Measurements from ENCODE around the gene C21orf91.
"Not testable (repeated sequence)": the region's sequence is repeated elsewhere in the genome, so short reads cannot be mapped to it uniquely, and the experiment has no call there.

C21orf91 gene

DNA sequence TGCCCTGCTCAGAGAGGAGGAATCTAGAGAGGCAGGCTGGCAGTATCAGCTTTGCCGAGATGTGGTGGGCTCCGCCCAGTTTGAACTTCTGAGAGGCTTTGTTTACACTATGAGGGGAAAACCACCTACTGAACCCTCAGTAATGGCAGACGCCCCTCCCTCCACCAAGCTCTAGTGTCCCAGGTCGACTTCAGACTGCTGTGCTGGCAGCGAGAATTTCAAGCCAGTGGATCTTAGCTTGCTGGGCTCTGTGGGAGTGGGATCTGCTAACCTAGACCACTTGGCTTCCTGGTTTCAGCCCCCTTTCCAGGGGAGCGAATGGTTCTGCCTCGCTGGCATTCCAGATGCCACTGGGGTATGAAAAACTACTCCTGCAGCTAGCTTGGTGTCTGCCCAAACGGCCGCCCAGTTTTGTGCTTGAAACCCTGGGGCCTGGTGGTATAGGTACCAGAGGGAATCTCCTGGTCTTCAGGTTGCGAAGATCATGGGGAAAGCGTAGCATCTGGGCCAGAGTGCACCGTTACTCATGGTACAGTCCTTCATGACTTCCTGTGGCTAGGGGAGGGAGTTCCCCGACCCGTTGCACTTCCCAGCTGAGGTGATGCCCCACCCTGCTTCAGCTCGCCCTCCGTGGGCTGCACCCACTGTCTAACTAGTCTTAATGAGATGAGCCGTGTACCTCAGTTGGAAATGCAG is 43.6 kb downstream of the C21orf91 start:
- DNase-seq: no peak

DNA sequence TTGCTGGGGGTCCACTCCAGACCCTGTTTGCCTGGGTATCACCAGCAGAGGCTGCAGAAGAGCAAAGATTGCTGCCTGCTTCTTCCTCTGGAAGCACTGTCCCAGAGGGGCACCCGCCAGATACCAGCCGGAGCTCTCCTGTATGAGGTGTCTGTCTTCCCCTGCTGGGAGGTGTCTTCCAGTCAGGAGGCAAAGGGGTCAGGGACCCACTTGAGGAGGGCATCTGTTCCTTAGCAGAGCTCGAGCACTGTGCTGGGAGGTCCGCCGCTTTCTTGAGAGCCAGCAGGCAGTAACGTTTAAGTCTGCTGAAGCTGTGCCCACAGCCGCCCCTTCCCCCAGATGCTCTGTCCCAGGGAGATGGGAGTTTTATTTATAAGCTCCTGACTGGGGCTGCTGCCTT is 44.1 kb downstream of the C21orf91 start:
- DNase-seq: not testable (repeated sequence)

DNA sequence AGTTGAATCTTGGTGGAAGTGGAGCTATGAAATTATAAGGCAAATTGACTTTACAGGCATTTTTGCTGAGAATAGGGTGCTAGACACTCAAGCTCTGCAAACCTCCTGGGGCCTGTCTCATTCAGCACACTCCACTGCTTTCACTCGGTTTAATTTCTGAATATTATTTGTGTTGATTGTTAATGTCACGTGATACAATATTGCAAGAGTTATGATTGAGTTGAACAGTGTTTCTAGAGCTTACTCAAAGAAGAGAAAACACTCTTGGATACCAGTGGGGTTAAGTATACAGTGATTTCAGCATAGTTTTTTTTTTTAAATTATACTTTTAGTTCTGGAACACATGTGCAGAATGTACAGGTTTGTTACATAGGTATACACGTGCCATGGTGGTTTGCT is 49.7 kb downstream of the C21orf91 start:
- DNase-seq: no peak

GRCh38 chr21:17768840-17769446 is 50.2 kb downstream of the C21orf91 start:
- no peak for DNase-seq

DNA sequence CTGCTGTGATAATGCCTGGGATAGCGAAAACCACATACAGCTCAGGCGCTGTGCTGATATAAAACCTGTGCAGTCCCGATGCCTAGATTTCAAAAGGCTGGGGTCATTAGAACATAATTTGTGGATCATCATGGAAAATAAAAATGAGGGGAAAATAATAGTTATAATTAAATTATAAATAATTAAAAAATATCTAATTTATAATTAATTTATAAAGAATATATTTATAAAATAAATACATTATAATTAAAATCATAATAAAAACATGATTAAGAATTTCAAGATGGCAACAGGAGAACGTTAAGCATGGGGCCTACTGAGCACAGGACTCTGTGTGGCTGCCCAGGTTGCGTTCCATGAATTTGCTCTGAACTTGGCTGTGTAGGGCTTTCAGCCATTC is 53.9 kb downstream of the C21orf91 start:
- DNase-seq: no peak

DNA sequence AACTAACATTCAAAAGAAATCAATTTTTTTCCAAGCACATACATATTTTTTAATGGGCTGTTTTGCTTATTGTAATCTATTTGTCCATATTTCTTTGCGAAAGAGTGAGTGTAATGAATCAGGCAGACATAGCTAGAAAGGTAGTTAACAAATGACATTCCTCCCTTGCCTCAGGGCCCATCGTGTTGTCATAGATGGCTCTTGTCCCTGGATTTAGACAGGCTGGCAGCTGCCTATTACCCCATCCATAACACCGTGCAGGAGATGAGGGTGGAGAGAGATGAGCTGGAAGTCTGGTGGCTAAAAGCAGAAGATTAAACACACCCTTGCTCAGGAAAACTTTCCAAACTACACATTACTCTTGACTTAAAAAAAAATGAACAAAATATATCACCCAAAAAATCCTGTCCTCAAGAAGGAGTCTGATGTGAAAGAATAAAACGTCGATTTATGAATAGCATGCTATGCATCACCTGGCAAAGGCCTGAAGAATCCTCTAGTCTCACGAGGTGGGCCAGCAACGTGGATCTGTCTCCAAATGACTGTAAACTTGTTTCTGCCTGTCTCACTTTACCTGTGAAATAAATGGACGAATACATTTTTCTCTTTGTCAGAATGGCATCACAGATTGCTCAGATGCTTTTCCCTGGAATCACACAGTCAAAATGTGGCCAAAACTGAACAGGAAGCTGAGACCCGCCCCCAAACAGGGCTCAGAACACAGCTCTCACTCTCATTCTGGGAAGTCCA is 55.7 kb downstream of the C21orf91 start:
- DNase-seq: no peak

DNA sequence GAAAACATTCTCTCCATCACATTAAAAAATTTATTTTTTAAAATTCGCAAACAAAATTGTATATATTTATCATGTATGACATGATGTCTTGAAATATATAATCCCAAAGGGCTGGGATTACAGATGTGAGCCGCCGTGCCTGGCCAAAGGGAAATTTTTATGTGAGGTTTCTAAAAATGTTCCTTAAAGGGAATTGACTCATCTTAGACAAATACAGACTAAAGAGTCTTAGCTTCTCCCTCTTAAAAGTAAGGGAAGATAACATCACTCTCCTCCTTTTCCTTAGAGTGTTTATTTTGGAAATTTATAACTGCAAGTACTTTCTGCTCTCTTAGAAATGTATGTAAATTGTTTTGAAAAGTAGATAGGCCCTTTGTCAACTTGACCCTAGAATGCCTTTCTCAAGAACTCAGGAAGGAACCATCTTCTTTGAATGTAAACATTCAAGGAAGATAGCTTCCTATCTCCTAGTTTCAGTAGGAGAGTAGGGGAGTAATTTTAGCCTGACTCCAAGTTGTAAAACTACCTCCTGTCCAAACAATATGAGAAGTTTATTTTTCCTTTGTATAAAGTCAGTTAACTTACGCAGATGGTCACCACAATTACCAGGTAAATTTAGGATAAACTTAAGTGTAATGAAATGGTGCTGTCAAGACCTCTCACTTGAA is 59.5 kb downstream of the C21orf91 start:
- DNase-seq: no peak

GRCh38 chr21:17758683-17759082 is 60.5 kb downstream of the C21orf91 start:
- DNase-seq: no peak

DNA sequence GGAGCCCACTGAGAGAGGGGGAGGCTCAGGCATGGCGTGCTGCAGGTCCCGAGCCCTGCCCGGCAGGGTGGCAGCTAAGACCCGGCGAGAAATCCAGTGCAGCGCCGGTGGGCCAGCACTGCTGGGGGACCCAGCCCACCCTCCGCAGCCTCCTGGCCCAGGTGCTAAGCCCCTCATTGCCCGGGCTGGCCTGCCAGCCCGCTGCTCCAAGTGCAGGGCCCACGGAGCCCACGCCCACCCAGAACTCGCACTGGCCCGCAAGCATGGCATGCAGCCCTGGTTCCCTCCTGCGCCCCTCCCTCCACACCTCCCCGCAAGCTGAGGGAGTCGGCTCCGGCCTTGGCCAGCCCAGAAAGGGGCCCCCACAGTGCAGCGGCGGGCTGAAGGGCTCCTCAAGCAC is 61.5 kb downstream of the C21orf91 start:
- no peak for DNase-seq

- DNase-seq: no peak
These were observed 65.4 kb downstream of the C21orf91 start for GRCh38 chr21:17753736-17754135.

- no peak for DNase-seq
These were observed 67.0 kb downstream of the C21orf91 start for GRCh38 chr21:17752171-17752570.

GRCh38 chr21:17746920-17747319 is 72.2 kb downstream of the C21orf91 start:
- no peak for DNase-seq

DNA sequence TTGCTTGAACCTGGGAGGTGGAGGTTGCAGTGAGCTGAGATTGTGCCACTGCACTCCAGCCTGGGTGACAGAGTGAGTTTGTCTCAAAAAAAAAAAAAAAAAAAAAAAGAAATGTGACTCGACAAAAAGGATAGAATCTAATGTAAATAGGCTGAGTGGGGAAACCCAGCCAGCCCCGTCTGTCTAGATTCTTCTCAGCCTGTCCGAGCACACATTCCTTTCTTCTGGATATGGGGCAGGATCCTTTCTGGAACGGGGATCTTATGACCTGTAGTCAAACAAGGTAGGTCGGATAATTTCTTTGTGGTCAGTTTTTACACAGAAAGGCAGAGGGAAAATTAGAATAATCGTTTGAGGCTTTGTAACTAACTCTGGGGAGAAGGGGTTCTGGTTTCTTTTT is 74.1 kb downstream of the C21orf91 start:
- DNase-seq: no peak

- DNase-seq: no peak
These were observed 76.1 kb downstream of the C21orf91 start for GRCh38 chr21:17742940-17743592.

DNA sequence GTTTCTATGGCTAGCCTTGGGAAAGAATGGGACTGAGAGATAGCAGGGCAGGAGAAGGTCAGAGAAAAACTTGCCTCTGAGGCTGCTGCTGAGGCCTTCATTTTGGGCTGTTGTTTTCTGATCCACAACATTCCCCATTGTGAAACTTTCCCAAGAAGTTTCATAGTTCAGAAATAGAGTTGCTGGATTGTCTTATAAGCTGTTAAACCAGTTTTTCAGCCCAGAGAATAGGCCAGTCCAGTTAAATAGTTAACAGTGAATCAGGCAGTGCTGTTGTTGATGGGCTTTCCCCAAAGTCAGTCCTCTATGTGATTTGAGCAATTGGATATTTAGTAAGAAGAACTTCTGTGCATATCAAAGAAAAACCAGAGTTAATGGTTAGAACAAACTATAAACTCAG is 77.0 kb downstream of the C21orf91 start:
- DNase-seq: no peak
